ENCODE measurements around the gene ZFAND2A.
A peak's percentile ranks its signal among the peaks of the same experiment; 100 is the strongest.
"Not testable (repeated sequence)": the region's sequence is repeated elsewhere in the genome, so short reads cannot be mapped to it uniquely, and the experiment has no call there.

The ZFAND2A gene

DNA sequence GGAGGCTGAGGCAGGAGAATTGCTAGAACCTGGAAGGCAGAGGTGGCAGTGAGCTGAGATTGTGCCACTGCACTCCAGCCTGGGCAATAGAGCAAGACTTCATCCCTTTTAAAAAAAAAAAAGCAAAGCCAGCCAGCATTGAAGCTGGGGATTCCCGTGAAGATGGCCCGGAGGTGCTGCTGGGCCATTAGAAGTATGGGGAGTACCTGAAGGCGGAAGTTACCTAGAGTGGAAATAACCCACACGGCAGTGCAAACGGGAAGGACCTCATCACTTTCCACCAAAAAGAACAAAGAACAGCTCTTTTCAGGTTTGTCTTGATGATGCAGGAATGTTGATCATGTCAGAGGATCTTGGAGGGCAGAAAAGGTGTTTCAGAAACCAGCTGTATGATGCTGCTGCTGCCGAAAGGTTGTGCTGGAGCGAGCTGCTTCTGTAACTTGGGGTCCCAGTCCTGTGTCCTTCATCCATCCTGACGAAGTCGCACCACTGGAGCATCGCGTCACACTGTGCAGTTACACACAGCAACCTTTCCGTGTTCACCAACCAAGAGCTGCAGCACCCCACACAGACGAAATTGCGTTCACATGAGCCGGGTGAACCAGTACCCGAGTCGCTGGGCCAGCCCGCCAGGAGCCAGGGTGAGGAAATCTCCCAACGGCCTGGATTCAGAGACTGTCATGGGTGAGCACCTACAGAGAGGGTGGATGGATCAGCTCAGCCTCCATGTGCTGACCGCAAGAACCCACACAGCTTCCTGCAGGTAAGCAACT is 8.2 kb downstream of the ZFAND2A start:
- no peak for DNase-seq (ENCODE audit: low spot score)

- no peak for DNase-seq (ENCODE audit: low spot score)
These were observed 8.8 kb downstream of the ZFAND2A start for GRCh38 chr7:1151156-1151555.

DNA sequence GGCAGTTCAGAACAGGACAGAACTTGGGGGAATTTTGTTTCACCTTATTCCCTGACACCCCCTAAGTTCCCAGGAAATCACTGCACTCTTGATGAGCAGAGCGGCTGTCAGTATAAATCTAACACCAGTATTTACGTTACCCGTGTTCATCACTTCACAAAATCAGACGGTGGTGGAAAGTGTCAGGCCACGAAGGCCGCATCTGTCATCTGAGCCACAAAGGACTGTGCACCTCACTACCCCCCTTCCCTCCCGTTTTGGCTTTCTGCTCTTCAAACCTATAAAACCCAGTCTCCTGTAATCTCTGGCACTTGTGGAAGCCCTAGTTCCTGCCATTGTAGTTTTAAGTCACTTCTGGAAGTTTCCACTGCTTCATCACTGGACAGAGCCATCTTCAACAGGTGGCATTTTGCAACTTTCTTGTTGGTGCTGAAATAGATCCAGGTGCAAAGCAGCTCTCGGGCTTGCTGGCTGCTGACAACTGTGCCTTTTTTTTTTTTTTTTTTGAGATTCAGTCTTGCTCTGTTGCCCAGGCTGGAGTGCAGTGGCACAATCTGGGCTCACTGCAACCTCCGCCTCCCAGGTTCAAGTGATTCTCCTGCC is 9.5 kb downstream of the ZFAND2A start:
- no peak for DNase-seq (ENCODE audit: low spot score)

- no peak for DNase-seq (ENCODE audit: low spot score)
These were observed 10.6 kb downstream of the ZFAND2A start for GRCh38 chr7:1149351-1149794.

DNA sequence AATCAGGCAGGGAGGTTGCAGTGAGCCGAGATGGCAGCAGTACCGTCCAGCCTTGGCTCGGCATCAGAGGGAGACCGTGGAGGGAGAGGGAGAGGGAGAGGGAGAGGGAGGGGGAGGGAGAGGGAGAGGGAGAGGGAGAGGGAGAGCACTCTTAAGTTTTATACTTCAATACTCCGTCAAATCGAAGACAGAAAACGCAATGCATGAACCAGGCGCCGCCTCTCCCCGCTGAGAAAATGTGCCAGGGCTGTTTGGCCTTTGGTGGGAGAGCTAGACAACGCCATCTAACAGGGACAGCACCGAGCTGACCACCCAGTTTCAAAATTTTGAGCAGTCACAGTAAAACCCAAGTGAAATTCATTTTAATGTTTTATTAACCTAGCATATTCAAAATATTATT is 12.1 kb downstream of the ZFAND2A start:
- DNase-seq (ENCODE audit: low spot score): not testable (repeated sequence)

- peak; percentile 33 for DNase-seq (ENCODE audit: low spot score)
These were observed 15.7 kb downstream of the ZFAND2A start for GRCh38 chr7:1144269-1144771.

GRCh38 chr7:1143031-1143430 is 17.0 kb downstream of the ZFAND2A start:
- not testable (repeated sequence) for DNase-seq (ENCODE audit: low spot score)

DNA sequence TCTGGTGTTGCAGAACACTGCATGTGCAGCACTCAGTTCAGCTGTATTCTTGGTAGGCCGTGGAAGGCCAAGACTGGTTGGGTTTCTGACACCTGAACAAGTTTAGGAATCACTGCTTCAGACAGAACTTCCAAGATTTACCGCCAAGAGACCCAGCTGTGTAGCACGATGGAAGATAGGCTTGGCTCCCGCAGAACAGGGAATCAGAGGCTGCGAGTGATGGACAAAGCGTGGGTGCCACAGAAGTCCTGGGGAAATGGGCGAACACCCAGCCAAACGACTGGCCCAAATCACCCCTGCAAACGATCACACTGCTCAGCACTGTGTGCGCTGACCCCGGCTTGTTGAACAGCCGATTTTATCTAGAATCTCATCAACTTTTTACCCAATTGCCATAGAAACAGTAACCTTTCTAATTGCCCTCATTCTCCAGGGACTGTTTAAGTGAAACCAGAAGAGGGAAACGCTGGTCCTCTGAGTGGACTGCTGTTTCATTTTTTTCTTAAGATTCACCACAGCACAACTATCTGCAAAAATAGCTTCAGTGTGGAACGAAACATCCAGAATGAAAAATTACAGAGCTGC is 17.9 kb downstream of the ZFAND2A start:
- no peak for DNase-seq (ENCODE audit: low spot score)

- DNase-seq (ENCODE audit: low spot score): no peak
These were observed 18.3 kb downstream of the ZFAND2A start for GRCh38 chr7:1141651-1142050.

GRCh38 chr7:1140476-1141104 is 19.4 kb downstream of the ZFAND2A start:
- DNase-seq (ENCODE audit: low spot score): no peak

GRCh38 chr7:1137517-1138167 is 22.4 kb downstream of the ZFAND2A start:
- no peak for DNase-seq (ENCODE audit: low spot score)

- peak; percentile 55 for DNase-seq (ENCODE audit: low spot score)
These were observed 23.0 kb downstream of the ZFAND2A start for GRCh38 chr7:1136841-1137516.

DNA sequence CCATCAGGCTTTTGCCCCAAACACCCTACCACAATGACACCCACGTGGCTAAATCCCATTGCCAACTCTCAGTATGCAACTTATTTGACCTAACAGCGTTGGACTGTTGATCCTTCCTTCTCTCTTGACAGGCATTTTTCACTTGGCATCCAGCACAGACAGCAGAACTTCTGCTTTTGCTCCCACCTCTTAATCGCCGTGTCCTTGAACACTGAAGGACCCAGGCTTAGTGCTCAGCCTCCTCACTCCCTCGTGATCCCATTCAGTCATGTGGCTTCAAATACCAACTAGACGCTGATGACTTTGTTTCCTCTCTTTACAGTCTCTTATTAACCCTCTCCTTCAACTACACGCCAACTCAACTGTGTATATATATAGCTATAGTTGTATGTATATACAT is 25.0 kb downstream of the ZFAND2A start:
- DNase-seq (ENCODE audit: low spot score): no peak

DNA sequence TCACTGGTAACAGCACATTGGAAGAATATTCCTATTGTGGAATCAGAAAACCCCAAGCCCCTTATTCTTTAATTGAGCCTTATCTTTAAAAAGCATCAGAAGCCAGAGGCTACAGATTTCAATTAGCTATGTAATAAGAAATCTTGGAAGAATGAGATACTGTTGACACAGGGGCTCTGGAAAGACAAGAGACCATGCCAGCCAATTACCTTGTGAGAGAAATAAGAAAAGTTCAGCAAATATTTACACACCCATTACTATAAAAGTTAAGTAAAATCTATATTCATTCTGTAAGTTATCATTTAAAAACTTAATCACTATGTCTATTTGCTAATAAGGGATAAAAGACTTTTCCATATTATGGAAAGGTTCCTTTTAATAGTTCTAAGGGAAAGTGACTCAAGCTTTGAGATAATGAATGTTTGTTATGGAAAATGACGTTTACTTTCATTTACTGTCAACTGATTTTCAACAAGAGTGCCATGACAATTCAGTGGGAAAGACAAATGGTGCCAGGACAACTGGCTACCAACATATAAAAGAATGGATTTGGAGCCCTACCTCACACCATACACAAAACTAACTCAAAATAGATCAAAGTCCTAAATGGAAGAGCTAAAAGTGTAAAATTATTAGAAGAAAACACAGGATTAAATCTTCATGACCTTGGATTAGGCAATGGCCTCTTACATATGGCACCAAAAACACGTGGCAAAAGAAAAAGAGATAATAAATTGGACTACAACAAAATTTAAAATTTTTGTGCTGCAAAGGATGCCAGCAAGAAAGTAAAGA is 28.3 kb downstream of the ZFAND2A start:
- no peak for DNase-seq (ENCODE audit: low spot score)

DNA sequence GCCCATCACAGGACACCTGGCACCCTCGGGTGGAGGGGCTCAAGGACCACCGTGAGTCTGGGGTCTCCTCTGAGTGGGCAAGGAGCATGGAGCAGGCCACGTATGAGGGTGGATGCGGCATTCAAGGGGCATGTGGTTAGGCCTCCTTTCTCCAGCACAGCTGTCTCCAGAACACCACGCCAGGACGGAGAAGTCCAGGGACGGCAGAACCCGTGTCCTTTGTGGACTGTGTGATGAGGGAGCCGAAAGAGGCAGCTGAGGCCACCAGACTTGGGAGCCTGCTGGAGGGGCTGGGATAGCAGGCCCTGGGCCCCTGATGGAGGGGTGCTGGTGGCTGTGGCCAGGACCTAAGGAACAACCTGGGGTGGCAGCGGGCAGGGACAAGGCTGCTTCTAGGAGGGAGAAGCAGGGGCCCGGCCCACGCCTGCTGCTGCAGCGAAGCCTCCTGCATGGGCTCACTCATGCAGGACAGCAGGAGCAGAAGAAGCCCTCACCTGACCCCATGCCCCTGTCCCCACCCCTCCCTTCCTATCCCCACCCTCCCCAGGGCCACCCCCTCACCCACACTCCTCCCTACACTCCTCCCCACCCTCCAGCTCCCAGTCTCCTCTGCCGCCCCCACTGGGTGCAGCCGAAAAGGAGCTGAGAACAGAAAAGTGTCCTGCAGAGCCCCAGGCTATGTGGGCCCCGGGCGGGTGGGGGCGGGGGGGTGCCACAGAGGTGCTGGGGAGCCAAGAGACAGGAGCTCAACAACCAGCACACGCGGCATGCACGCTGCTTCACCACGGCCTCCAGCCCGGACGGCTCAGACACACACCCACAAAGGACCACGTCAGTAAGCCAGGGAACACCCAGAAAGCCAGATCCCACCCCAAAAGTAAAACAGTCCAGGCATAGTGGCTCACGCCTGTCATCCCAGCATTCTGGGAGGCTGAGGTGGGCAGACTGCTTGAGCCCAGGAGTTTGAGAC is 29.7 kb downstream of the ZFAND2A start:
- no peak for DNase-seq (ENCODE audit: low spot score)

DNA sequence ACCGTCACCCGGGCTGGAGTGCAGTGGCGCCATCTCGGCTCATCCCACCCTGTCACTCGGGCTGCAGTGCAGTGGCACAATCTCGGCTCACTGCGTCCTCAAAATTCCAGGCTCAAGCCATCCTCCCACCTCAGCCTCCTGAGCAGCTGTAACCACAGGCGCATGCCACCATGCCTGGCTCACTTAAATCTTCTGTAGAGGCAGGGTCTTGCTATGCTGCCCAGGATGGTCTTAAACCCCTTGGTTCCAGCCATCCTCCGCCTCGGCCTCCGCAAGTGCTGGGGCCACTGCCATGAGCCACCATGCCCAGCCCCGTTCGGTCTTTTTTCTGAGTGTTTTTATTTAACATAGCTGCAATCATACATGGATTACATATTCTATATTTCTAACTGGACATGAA is 30.6 kb downstream of the ZFAND2A start:
- no peak for DNase-seq (ENCODE audit: low spot score)

DNA sequence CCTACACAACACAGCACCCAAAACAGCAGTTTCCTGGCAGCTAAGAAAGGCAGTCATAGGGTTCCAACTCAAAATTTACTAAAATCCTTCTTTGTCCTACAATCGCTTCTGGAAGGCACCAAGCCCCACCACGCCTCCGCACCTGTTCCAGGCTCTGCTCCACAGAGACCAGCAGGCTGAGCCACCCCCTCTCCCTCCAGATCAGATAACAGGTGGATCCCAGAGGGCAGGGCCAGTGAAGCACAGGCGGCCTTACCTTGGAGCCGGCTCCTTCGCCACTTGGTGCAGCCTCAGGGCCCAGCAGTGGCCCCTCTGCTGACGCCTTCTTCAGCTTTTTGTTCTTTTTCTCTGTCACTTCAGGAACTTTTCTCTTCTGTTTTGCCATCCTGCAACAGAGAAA is 33.0 kb downstream of the ZFAND2A start:
- no peak for DNase-seq (ENCODE audit: low spot score)

GRCh38 chr7:1125603-1125969 is 34.4 kb downstream of the ZFAND2A start:
- DNase-seq (ENCODE audit: low spot score): no peak

DNA sequence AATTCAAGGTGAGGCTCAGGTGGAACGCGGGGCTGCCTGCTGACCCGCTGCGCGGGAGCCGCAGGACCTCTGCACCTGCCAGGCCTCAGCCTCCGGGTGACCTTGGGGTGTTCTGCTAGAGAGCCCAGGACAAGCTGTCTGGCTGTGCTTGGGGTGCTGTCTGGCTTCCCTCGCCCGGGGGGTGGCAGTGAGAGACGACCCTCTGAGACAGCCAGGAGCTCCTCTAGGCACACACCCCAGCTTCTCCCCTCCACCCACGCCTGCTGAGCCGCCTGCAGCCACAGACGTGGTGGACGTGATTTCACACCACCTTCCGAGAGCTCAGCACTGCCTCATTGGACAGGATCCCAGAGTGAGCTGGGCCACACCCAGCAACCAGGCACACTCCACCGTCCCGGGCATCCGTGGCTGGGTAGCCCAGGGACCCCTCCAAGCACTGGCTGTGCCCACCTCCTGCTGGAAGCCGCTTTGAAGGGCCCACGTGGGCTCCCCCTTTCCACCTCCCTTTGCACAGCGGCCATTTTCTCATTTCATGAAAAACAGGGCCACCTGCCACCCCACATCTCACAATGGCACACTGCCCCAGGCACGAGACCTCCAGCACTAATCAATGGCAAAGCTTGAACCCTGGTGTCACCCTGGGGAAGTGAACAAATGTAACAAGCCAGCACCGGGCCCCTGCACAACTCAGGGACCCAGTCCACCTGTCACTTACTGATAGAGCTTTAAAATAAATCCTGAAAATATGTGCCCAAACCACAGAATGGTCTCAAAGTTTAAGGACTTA is 35.0 kb downstream of the ZFAND2A start:
- DNase-seq (ENCODE audit: low spot score): no peak
